Fibroblast of skin of abdomen (primary cell): ENCODE measurements around the gene CUL4A.
"Not testable (repeated sequence)": the region's sequence is repeated elsewhere in the genome, so short reads cannot be mapped to it uniquely, and the experiment has no call there.

ENCODE experiments used
- DNase-seq: peaks from one replicate; pipeline ENCODE4 v3.0.0-alpha.2; 2013

Gene CUL4A

GRCh38 chr13:113293686-113294085 lies 84.3 kb downstream of the CUL4A start:
- no peak for DNase-seq

GRCh38 chr13:113295776-113296175 lies 86.4 kb downstream of the CUL4A start:
- DNase-seq = no peak

GRCh38 chr13:113296823-113297369 lies 87.5 kb downstream of the CUL4A start, which contains the start of gene LAMP1:
TSS of gene LAMP1 (plus strand) at chr13:113297239. CDS start at chr13:113297435, 196 bp downstream.
- DNase-seq = peak; percentile 99

DNA sequence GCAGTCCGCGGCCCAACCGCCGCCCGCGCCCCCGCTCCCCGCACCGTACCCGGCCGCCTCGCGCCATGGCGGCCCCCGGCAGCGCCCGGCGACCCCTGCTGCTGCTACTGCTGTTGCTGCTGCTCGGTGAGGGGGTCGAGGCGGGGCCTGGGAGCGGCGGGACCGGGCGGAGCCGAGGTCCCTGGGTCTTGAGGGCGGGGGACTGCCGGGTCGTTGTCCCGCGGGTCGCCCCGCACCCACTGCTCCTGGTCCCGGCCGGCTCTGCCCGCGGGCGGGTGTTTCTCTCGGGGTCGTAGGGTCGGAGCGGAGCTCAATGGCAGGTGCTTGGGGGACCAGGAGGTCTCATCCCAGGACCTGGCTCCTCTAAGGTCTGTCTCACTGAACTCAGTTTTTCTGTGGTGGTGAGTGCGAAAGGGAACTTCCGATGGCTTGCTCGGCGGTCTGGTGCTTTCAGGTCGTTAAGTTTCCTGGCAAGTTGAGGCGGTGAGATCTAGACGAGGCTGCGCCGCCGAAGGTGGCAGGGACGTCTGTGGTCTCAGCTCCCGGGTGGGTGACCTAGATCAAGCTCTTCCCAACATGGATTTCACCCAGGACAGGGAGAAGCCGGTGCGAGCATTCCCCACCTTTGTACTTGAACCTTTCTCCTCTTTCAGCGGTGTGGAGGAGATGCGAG lies 88.1 kb downstream of the CUL4A start:
- DNase-seq = no peak

- DNase-seq = no peak
These were observed 88.9 kb downstream of the CUL4A start for GRCh38 chr13:113298043-113298945.

DNA sequence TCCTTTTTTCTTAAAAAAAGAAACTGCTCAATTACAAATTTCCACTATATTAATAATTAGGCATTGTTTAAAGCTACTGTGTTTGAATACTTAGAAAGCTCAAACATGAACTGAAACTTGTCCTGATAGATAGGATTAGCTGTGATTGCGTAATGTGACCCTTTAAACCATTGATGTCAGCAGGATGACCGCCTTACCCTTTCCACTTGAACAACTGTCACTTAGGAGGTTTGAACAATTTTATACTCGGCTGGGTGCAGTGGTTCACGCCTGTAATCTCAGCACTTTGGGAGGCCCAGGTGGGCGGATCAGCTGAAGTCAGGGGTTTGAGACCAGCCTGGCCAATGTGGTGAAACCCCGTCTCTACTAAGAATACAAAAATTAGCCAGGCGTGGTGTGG lies 90.5 kb downstream of the CUL4A start:
- no peak for DNase-seq

GRCh38 chr13:113302986-113303385 lies 93.6 kb downstream of the CUL4A start:
- DNase-seq = no peak

- no peak for DNase-seq
These were observed 94.7 kb downstream of the CUL4A start for GRCh38 chr13:113304121-113304520.

- DNase-seq = no peak
These were observed 95.8 kb downstream of the CUL4A start for GRCh38 chr13:113305208-113305607.

DNA sequence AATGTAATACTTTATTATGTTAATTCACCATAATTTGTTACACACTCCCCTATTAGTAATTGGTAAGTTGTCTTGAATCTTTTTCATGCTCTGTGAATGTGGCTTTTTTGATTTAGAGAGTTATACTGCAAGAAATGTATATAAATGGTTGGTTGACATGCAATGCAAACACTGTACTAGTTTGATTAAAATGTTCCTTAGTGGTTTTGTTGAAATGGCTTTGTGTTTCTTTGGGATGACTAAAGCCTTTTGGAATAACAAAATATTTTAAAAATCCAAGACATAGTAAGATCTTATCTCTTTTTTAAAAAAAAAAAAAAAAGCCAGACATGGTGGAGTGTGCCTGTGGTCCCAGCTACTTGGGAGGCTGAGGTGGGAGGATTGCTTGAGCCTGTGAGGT lies 98.1 kb downstream of the CUL4A start:
- no peak for DNase-seq

DNA sequence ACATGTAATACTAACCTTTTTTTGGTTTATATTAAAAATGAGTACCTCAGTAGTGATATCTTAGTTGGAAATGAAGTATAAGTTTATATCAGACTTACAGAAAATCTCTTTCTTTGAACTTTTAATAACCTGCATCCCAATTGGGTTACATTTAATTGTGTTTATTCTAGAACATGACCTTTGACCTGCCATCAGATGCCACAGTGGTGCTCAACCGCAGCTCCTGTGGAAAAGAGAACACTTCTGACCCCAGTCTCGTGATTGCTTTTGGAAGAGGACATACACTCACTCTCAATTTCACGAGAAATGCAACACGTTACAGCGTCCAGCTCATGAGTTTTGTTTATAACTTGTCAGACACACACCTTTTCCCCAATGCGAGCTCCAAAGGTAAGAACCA lies 100.1 kb downstream of the CUL4A start:
- no peak for DNase-seq

- DNase-seq = not testable (repeated sequence)
These were observed 104.7 kb downstream of the CUL4A start for GRCh38 chr13:113314112-113314511.

GRCh38 chr13:113314895-113315470 lies 105.6 kb downstream of the CUL4A start:
- not testable (repeated sequence) for DNase-seq

DNA sequence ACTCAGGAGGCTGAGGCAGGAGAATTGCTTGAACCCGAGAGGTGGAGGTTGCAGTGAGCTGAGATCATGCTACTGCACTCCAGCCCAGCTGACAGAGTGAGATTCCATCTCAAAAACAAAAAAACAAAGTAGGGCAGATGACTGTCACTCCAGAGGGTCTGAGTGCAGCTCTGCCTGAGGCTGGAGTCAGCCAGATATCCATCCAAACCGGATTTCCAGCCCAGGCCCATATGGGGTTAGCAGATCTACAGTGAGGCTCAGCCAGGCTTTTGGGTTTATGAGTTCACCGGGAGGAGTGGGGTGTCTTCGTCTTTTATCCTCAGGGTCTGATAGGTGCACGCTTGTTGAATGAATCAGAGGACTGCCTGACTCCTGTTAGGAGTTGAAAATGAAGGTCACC lies 106.6 kb downstream of the CUL4A start:
- no peak for DNase-seq
